ENCODE data around the gene HTRA1.

The HTRA1 gene

GRCh38 chr10:122555442-122555841, 94.1 kb downstream of the HTRA1 start:
- peaks cover 7% of the 10 kb centered on the region for H3K4me1 ChIP-seq (ENCODE audit: insufficient read depth, poor library complexity, severe bottlenecking)
- ATAC-seq (ENCODE audit: low read depth) (no peak), DNase-seq (ENCODE audit: low spot score) (no peak)

GRCh38 chr10:122557516-122557915, 96.2 kb downstream of the HTRA1 start:
- no peak for DNase-seq (ENCODE audit: low spot score)
- peaks cover 10% of the 10 kb centered on the region for H3K4me1 ChIP-seq (ENCODE audit: insufficient read depth, poor library complexity, severe bottlenecking)
- ATAC-seq (ENCODE audit: low read depth): peak; percentile 65

More at GRCh38 chr10:122555442-122555841, 94.1 kb downstream of the HTRA1 start:
- Histone ChIP-seq H3K9me3 (ENCODE audit: severe bottlenecking) (no peaks in the 10 kb centered on the region), H3K4me3 (ENCODE audit: severe bottlenecking) (no peak overlapping the region), H3K27ac (ENCODE audit: poor library complexity, severe bottlenecking) (no peak overlapping the region), H3K36me3 (ENCODE audit: low read depth) (no peaks in the 10 kb centered on the region), H3K27me3 (ENCODE audit: insufficient read depth, poor library complexity, severe bottlenecking) (no peaks in the 10 kb centered on the region)
- TF ChIP-seq CTCF (IDR thresholded peaks at IDR 0.05; ENCODE audit: poor library complexity, severe bottlenecking): no peak

GRCh38 chr10:122558452-122558851, 97.1 kb downstream of the HTRA1 start:
- Histone ChIP-seq H3K4me3 (ENCODE audit: severe bottlenecking) (no peak overlapping the region), H3K27me3 (ENCODE audit: insufficient read depth, poor library complexity, severe bottlenecking) (no peaks in the 10 kb centered on the region), H3K27ac (ENCODE audit: poor library complexity, severe bottlenecking) (no peak overlapping the region), H3K4me1 (ENCODE audit: insufficient read depth, poor library complexity, severe bottlenecking) (peaks cover 10% of the 10 kb centered on the region), H3K36me3 (ENCODE audit: low read depth) (no peaks in the 10 kb centered on the region), H3K9me3 (ENCODE audit: severe bottlenecking) (no peaks in the 10 kb centered on the region)
- no peak for ATAC-seq (ENCODE audit: low read depth)
- no peak for TF ChIP-seq CTCF (IDR thresholded peaks at IDR 0.05; ENCODE audit: poor library complexity, severe bottlenecking)
- no peak for DNase-seq (ENCODE audit: low spot score)

More at GRCh38 chr10:122557516-122557915, 96.2 kb downstream of the HTRA1 start:
- H3K27ac ChIP-seq (ENCODE audit: poor library complexity, severe bottlenecking): no peak overlapping the region
- H3K27me3 ChIP-seq (ENCODE audit: insufficient read depth, poor library complexity, severe bottlenecking): no peaks in the 10 kb centered on the region
- TF ChIP-seq CTCF (IDR thresholded peaks at IDR 0.05; ENCODE audit: poor library complexity, severe bottlenecking): no peak
- no peaks in the 10 kb centered on the region for H3K36me3 ChIP-seq (ENCODE audit: low read depth)
- H3K9me3 ChIP-seq (ENCODE audit: severe bottlenecking): no peaks in the 10 kb centered on the region
- no peak overlapping the region for H3K4me3 ChIP-seq (ENCODE audit: severe bottlenecking)

GRCh38 chr10:122559228-122559627, 97.9 kb downstream of the HTRA1 start:
- no peaks in the 10 kb centered on the region for H3K36me3 ChIP-seq (ENCODE audit: low read depth)
- DNase-seq (ENCODE audit: low spot score) (no peak), ATAC-seq (ENCODE audit: low read depth) (no peak; the same call in 2 of the 3 replicates)
- no peaks in the 10 kb centered on the region for H3K9me3 ChIP-seq (ENCODE audit: severe bottlenecking)
- H3K4me1 ChIP-seq (ENCODE audit: insufficient read depth, poor library complexity, severe bottlenecking): peaks cover 10% of the 10 kb centered on the region
- no peak for TF ChIP-seq CTCF (IDR thresholded peaks at IDR 0.05; ENCODE audit: poor library complexity, severe bottlenecking)
- H3K27ac ChIP-seq (ENCODE audit: poor library complexity, severe bottlenecking): no peak overlapping the region
- no peaks in the 10 kb centered on the region for H3K27me3 ChIP-seq (ENCODE audit: insufficient read depth, poor library complexity, severe bottlenecking)
- H3K4me3 ChIP-seq (ENCODE audit: severe bottlenecking): no peak overlapping the region

- ATAC-seq (ENCODE audit: low read depth) (peak; percentile 55), DNase-seq (ENCODE audit: low spot score) (no peak)
- Histone ChIP-seq H3K4me3 (ENCODE audit: severe bottlenecking) (no peak within 1 kb of the TSS), H3K36me3 (ENCODE audit: low read depth) (no peaks in the 10 kb centered on the region), H3K27me3 (ENCODE audit: insufficient read depth, poor library complexity, severe bottlenecking) (no peaks in the 10 kb centered on the region), H3K27ac (ENCODE audit: poor library complexity, severe bottlenecking) (no peak within 1 kb of the TSS), H3K9me3 (ENCODE audit: severe bottlenecking) (no peaks in the 10 kb centered on the region), H3K4me1 (ENCODE audit: insufficient read depth, poor library complexity, severe bottlenecking) (peaks cover 13% of the 10 kb centered on the region)
- no peak for TF ChIP-seq CTCF (IDR thresholded peaks at IDR 0.05; ENCODE audit: poor library complexity, severe bottlenecking)
These were observed 99.0 kb downstream of the HTRA1 start, which contains the start of gene DMBT1 for GRCh38 chr10:122560279-122560804. Gene DMBT1 (plus strand): TSS chr10:122560754. CDS start chr10:122560771, 17 bp downstream.

All from RWPE2 (cell line).